ENCODE data around the gene SPRED2.

The SPRED2 gene

GRCh38 chr2:65452150-65452895 lies 19.9 kb upstream of the SPRED2 start:
- no peak for TF ChIP-seq CTCF (IDR thresholded peaks at IDR 0.05; ENCODE audit: unreplicated experiment in 3 of 3)
- Mint-ChIP-seq H3K27ac (no peak overlapping the region), H3K27me3 (ENCODE audit: low read depth) (peaks cover 7% of the 10 kb centered on the region), H3K36me3 (ENCODE audit: low read depth) (no peaks in the 10 kb centered on the region), H3K4me1 (no peaks in the 10 kb centered on the region), H3K4me3 (no peak overlapping the region), H3K9me3 (peaks cover 5% of the 10 kb centered on the region)

- TF ChIP-seq CTCF (IDR thresholded peaks at IDR 0.05; ENCODE audit: unreplicated experiment in 3 of 3) = no peak
- no peak overlapping the region for H3K27ac Mint-ChIP-seq
- no peak overlapping the region for H3K4me3 Mint-ChIP-seq
- peaks cover 5% of the 10 kb centered on the region for H3K9me3 Mint-ChIP-seq
- no peaks in the 10 kb centered on the region for H3K4me1 Mint-ChIP-seq
- H3K36me3 Mint-ChIP-seq (ENCODE audit: low read depth) = no peaks in the 10 kb centered on the region
- peaks cover 7% of the 10 kb centered on the region for H3K27me3 Mint-ChIP-seq (ENCODE audit: low read depth)
Measured at GRCh38 chr2:65450810-65451209, 18.4 kb upstream of the SPRED2 start.

- Mint-ChIP-seq H3K27me3 (ENCODE audit: low read depth) (peaks cover 7% of the 10 kb centered on the region), H3K27ac (no peak overlapping the region), H3K36me3 (ENCODE audit: low read depth) (no peaks in the 10 kb centered on the region), H3K4me3 (no peak overlapping the region), H3K9me3 (peaks cover 5% of the 10 kb centered on the region), H3K4me1 (no peaks in the 10 kb centered on the region)
- no peak for TF ChIP-seq CTCF (IDR thresholded peaks at IDR 0.05; ENCODE audit: unreplicated experiment in 3 of 3)
Measured at GRCh38 chr2:65450393-65450792, 18.0 kb upstream of the SPRED2 start.

GRCh38 chr2:65443509-65444186 lies 11.2 kb upstream of the SPRED2 start:
- Mint-ChIP-seq H3K9me3 (peaks cover 5% of the 10 kb centered on the region), H3K27ac (no peak overlapping the region), H3K27me3 (ENCODE audit: low read depth) (no peaks in the 10 kb centered on the region), H3K36me3 (ENCODE audit: low read depth) (no peaks in the 10 kb centered on the region), H3K4me3 (no peak overlapping the region), H3K4me1 (no peaks in the 10 kb centered on the region)
- no peak for TF ChIP-seq CTCF (IDR thresholded peaks at IDR 0.05; ENCODE audit: unreplicated experiment in 3 of 3)

- Mint-ChIP-seq H3K4me1 (peaks cover 2% of the 10 kb centered on the region), H3K36me3 (ENCODE audit: low read depth) (no peaks in the 10 kb centered on the region), H3K9me3 (peaks cover under 1% of the 10 kb centered on the region), H3K4me3 (no peak overlapping the region), H3K27ac (no peak overlapping the region), H3K27me3 (ENCODE audit: low read depth) (no peaks in the 10 kb centered on the region)
- TF ChIP-seq CTCF (IDR thresholded peaks at IDR 0.05; ENCODE audit: unreplicated experiment in 3 of 3) = no peak
Measured at GRCh38 chr2:65442420-65443020, 10.1 kb upstream of the SPRED2 start.
